Right lung (tissue), 5 donors: ENCODE data around the gene TBK1. TPM values are rescaled to one million over a fixed set of nuclear protein-coding genes. Genes with fewer than 3 reads are reported as not detected.
A peak's percentile ranks its signal among the peaks of the same experiment; 100 is the strongest.

Experiments
- DNase-seq, 2 donors: peaks; one replicate each; pipeline ENCODE4 v3.0.0-alpha.2; 2013
- polyA plus RNA-seq, 5 donors: library from polyadenylated mRNA; unstranded; fragments of 120-200 nt; gene quantifications; one replicate each; pipeline versions ENCODE4 v1.2.1 to v1.2.3, GENCODE V29; 2013; ENCODE audit warnings: inconsistent platforms in 1 of 5, low replicate concordance in 1 of 5; ENCODE audit not compliant: insufficient read length in 5 of 5, insufficient read depth in 1 of 5

TBK1 gene
- polyA plus RNA-seq, 5 donors: 21.9 to 29.6 (median 27.1) TPM

- DNase-seq: no peak
Observed at GRCh38 chr12:64450711-64451486, 1.0 kb upstream of the TBK1 start.

GRCh38 chr12:64452559-64453329 lies 824 bp downstream of the TBK1 start:
- peak; percentile 38 to 40 for DNase-seq

- no peak for DNase-seq
Observed at GRCh38 chr12:64455506-64455905, 3.6 kb downstream of the TBK1 start.

GRCh38 chr12:64456119-64456518 lies 4.2 kb downstream of the TBK1 start:
- DNase-seq: no peak

- DNase-seq: no peak
Observed at GRCh38 chr12:64457032-64457431, 5.1 kb downstream of the TBK1 start.

GRCh38 chr12:64457466-64457865 lies 5.5 kb downstream of the TBK1 start:
- DNase-seq: no peak

- no peak for DNase-seq
Observed at GRCh38 chr12:64457923-64458322, 6.0 kb downstream of the TBK1 start.

- no peak for DNase-seq
Observed at GRCh38 chr12:64459394-64459891, 7.5 kb downstream of the TBK1 start.

GRCh38 chr12:64461634-64462414 lies 9.9 kb downstream of the TBK1 start:
- no peak for DNase-seq

- DNase-seq: no peak
Observed at GRCh38 chr12:64466178-64466577, 14.3 kb downstream of the TBK1 start.

- no peak for DNase-seq
Observed at GRCh38 chr12:64468966-64469365, 17.0 kb downstream of the TBK1 start.

GRCh38 chr12:64469455-64470142 lies 17.7 kb downstream of the TBK1 start:
- no peak for DNase-seq

- no peak for DNase-seq
Observed at GRCh38 chr12:64470495-64470894, 18.6 kb downstream of the TBK1 start.

- no peak for DNase-seq
Observed at GRCh38 chr12:64473176-64473575, 21.3 kb downstream of the TBK1 start.

- no peak for DNase-seq
Observed at GRCh38 chr12:64475518-64475917, 23.6 kb downstream of the TBK1 start.

- DNase-seq: no peak
Observed at GRCh38 chr12:64476844-64477243, 24.9 kb downstream of the TBK1 start.

- DNase-seq: no peak
Observed at GRCh38 chr12:64478661-64479060, 26.7 kb downstream of the TBK1 start.

GRCh38 chr12:64480148-64480547 lies 28.2 kb downstream of the TBK1 start:
- no peak for DNase-seq

- no peak for DNase-seq
Observed at GRCh38 chr12:64486657-64487056, 34.7 kb downstream of the TBK1 start.

- DNase-seq: no peak
Observed at GRCh38 chr12:64491718-64492117, 39.8 kb downstream of the TBK1 start.

- no peak for DNase-seq
Observed at GRCh38 chr12:64493513-64493912, 41.6 kb downstream of the TBK1 start.
